ENCODE results near the gene PACS2.

DNA sequence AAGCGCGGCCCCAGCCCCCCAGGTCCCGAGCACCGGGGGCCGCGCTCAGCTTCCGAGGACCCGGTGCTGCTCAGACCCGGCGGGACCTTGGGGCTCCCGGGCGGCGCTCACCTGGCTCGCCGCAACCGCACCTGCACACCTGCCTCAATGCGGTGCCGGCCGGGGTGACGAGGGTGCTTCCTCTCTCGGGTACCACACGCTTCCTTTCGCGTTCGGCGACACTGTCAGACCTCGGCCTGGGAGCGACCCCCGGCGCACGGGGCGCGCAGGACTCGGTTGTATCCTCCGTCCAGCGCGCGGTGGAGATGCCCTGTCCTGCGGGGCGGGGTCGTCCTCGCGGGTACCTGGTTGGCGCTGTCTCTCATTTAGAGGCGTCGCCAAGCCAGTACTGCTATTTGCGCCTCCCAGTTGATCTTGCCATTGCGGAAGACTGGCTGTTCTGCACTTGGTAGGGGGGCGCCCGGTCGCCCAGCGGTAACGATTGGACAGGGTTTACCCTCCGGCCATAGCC, 718 bp downstream of the PACS2 start:
- TF ChIP-seq, protein P1, sequence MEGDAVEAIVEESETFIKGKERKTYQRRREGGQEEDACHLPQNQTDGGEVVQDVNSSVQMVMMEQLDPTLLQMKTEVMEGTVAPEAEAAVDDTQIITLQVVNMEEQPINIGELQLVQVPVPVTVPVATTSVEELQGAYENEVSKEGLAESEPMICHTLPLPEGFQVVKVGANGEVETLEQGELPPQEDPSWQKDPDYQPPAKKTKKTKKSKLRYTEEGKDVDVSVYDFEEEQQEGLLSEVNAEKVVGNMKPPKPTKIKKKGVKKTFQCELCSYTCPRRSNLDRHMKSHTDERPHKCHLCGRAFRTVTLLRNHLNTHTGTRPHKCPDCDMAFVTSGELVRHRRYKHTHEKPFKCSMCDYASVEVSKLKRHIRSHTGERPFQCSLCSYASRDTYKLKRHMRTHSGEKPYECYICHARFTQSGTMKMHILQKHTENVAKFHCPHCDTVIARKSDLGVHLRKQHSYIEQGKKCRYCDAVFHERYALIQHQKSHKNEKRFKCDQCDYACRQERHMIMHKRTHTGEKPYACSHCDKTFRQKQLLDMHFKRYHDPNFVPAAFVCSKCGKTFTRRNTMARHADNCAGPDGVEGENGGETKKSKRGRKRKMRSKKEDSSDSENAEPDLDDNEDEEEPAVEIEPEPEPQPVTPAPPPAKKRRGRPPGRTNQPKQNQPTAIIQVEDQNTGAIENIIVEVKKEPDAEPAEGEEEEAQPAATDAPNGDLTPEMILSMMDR (IDR thresholded peaks at IDR 0.05; ENCODE audit: insufficient read depth, low read length), result no peak
- TF ChIP-seq POLR2AphosphoS5 (IDR thresholded peaks at IDR 0.05; ENCODE audit: low read depth), result no peak
- no peak for TF ChIP-seq GABPA (IDR thresholded peaks at IDR 0.05; ENCODE audit: low read depth)
- TF ChIP-seq, protein P2, sequence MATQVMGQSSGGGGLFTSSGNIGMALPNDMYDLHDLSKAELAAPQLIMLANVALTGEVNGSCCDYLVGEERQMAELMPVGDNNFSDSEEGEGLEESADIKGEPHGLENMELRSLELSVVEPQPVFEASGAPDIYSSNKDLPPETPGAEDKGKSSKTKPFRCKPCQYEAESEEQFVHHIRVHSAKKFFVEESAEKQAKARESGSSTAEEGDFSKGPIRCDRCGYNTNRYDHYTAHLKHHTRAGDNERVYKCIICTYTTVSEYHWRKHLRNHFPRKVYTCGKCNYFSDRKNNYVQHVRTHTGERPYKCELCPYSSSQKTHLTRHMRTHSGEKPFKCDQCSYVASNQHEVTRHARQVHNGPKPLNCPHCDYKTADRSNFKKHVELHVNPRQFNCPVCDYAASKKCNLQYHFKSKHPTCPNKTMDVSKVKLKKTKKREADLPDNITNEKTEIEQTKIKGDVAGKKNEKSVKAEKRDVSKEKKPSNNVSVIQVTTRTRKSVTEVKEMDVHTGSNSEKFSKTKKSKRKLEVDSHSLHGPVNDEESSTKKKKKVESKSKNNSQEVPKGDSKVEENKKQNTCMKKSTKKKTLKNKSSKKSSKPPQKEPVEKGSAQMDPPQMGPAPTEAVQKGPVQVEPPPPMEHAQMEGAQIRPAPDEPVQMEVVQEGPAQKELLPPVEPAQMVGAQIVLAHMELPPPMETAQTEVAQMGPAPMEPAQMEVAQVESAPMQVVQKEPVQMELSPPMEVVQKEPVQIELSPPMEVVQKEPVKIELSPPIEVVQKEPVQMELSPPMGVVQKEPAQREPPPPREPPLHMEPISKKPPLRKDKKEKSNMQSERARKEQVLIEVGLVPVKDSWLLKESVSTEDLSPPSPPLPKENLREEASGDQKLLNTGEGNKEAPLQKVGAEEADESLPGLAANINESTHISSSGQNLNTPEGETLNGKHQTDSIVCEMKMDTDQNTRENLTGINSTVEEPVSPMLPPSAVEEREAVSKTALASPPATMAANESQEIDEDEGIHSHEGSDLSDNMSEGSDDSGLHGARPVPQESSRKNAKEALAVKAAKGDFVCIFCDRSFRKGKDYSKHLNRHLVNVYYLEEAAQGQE (IDR thresholded peaks at IDR 0.05; ENCODE audit: insufficient replicate concordance, low read depth), result no peak
- TF ChIP-seq SPI1 (IDR thresholded peaks at IDR 0.05; ENCODE audit: borderline replicate concordance, low read depth), result no peak; the same call in 1 of the 2 replicates

All from HL-60 (cell line).